GM12892 (cell line): ENCODE results near the gene SLU7.

Source experiments
- DNase-seq: peaks from one replicate; pipeline ENCODE4 v3.0.0; 2011; ENCODE audit not compliant: insufficient read length
- FAIRE-seq: peaks from 2 replicates; lab custom pipeline; 2011; peaks lifted over from hg19 to GRCh38; lab: Jason Lieb, UNC
- POLR2A ChIP-seq: IDR thresholded peaks from 2 replicates; pipeline ENCODE4 v1.6.1; 2011; ENCODE audit warnings: low read depth, low read length, control low read depth
- POLR2AphosphoS5 ChIP-seq: IDR thresholded peaks from 2 replicates; pipeline ENCODE4 v1.6.1; 2011; ENCODE audit warnings: low read depth, low read length, control low read depth
- TAF1 ChIP-seq: IDR thresholded peaks from 2 replicates; pipeline ENCODE4 v1.6.1; 2011; ENCODE audit warnings: low read depth, mild to moderate bottlenecking, control low read depth, low read length, borderline replicate concordance

SLU7 gene

DNA sequence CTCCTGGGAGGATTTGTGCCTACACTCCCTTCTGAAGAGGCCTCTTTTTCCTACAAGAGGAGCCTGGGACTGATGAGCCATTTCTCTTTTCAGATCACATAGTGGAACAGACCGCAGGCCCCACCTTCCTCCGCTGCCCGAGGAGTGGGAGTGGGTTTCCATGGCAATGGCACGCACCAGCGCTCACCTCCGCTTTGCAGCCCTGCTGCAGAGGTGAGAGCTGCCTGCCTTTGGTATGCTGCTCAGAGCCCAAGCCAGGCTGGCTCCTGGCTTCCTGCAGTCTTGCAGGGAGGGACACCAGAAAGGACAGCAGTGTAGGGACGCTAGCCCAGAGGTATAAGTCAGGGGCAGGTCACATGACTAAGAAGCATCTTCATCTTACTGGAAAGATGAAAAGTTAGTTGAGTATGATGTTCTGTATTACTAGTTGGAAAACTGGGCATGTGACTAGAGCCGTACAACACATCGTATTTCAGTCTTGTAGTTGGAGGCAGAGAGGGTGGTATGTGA lies 15.2 kb upstream of the SLU7 start:
- DNase-seq (peak; percentile 45), FAIRE-seq (peak; percentile 94)
- no peak for TF ChIP-seq TAF1
- peak; percentile 55 for TF ChIP-seq POLR2A
- no peak for TF ChIP-seq POLR2AphosphoS5

GRCh38 chr5:160432787-160433186 lies 13.9 kb upstream of the SLU7 start:
- TF ChIP-seq TAF1 (no peak), POLR2A (no peak), POLR2AphosphoS5 (no peak)
- DNase-seq (no peak), FAIRE-seq (peak; percentile 48)

GRCh38 chr5:160432196-160432595 lies 13.3 kb upstream of the SLU7 start:
- no peak for TF ChIP-seq TAF1
- no peak for TF ChIP-seq POLR2AphosphoS5
- no peak for TF ChIP-seq POLR2A
- FAIRE-seq (no peak), DNase-seq (no peak)

GRCh38 chr5:160427607-160428006 lies 8.7 kb upstream of the SLU7 start:
- no peak for DNase-seq
- TF ChIP-seq POLR2A (no peak), POLR2AphosphoS5 (no peak), TAF1 (no peak)
- no peak for FAIRE-seq

DNA sequence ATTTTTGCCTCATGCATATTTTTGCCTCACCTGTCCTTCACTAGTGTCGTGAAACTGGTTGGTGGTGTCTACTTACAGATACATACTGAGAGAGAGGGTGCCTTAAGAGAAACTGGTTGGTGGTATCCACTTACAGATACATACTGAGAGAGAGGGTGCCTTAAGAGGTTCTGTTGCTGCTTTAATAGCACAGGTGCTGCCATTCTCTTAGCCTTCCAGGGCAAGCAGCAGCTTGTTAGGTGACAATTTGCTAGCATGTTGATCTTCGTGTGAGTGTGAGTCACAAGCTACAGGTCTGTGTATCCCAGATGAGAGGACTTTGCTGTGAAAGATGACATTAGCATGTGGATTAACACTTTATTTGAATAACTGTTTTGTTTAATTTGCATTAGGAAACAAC lies 4.2 kb upstream of the SLU7 start:
- FAIRE-seq (peak; percentile 40), DNase-seq (no peak)
- TF ChIP-seq POLR2A (no peak), POLR2AphosphoS5 (no peak), TAF1 (no peak)

GRCh38 chr5:160421625-160422258 lies 2.9 kb upstream of the SLU7 start, which contains the start of gene PTTG1:
Gene PTTG1, plus strand, starts transcription at chr5:160421855. Its CDS starts 458 bp downstream, at chr5:160422313.
- DNase-seq, result peak; percentile 66
- peak; percentile 76; the same call in 1 of the 2 replicates for TF ChIP-seq TAF1
- peak; percentile 72 for TF ChIP-seq POLR2AphosphoS5
- peak; percentile 79; the same call in 1 of the 2 replicates for TF ChIP-seq POLR2A
- peak; percentile 99 for FAIRE-seq

GRCh38 chr5:160420331-160420610 lies 1.4 kb upstream of the SLU7 start:
- TF ChIP-seq POLR2A (no peak), TAF1 (no peak), POLR2AphosphoS5 (no peak)
- FAIRE-seq (peak; percentile 89), DNase-seq (no peak)

DNA sequence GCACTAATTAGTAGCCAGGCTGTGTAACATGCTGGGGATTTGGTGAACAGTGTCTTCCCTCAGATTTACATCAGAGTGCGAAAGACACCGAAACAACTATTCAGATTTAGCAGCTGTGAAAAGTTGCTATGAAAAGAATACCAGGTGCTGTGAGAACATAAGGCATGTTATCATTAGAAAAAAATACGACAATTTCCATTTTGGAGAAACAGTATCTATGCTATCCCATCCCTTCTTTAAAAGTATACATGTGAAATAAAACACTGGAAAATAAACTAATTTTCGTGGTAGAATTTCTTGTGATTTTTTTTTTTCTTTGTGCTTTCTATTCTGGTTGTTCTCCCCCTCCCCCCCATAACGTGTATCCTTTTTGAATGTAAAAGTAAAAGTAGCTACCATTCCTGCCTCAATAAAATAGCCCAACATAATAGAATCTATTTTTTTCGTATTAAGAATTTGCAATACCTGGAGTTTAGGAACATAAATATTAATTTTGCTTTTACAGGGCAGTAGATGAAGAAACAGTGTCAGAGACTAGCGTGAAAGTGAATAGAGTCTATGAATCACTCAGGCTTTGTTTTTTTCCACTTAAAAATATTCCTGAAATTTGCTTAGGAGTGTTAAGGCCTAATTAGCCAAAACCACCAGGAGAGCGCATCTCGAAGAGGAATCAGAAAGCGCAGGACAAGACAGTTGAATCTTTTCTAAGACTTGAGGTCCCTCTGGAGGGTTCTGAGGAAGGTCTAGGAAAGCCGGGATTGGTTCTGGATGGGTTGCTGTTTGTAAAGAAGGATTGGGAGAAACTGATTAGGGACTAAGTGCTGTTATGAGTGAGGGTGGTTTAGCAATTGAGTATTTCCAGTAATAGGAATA lies 813 bp upstream of the SLU7 start:
- FAIRE-seq (no peak), DNase-seq (no peak)
- TF ChIP-seq POLR2AphosphoS5, result no peak
- no peak for TF ChIP-seq TAF1
- no peak; the same call in 1 of the 2 replicates for TF ChIP-seq POLR2A

DNA sequence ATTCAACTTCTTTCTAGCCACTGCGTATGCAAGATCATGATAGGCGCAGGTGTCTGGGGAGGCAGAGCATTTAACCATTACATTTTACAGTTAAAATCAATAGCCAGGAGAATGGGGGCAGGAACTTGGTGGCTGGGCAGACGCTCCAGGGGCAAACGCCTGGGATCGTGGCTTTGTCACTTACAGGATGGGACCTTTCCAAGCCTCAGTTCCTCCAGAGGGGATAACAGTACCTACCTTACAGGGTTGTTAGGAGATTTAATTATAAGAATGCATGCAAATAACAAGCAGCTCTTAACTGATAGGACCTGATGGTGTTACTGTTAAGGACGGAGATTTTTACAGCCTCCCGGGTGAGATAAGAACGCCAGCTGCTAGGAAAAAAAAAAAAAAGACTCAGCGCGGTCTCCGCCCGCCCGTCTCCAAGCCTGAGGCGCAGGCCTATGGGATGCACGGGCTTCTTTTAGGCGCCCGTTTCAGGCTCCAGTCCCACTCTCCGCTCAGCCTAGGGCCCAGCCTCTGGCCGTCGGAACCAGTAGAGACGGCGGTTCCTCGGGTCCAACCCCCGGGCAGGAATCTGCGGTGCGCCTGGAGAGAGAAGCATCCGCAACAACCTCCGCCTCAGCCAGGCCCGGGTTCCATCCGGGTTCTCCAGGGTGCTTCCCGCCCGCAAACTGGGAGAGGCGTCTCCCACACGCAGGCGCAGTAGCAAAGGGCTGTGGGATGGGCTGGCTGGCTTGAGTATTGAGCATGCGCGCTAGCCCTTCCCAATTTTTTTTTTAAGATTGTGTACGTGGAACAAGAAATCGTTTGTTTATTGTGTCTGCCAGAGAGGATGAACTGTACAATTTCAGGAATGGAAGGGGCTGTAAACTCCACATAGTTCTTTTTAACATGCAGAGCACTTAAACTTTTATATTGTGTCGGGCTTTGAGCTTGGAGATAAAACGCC lies 19.2 kb downstream of the SLU7 start, which contains the start of gene FAM200C:
Gene FAM200C, minus strand, starts transcription at position 653 of the 952 bp plus-strand sequence. CDS start 4,564 bp downstream, outside the sequence.
- FAIRE-seq, result peak; percentile 87
- TF ChIP-seq POLR2AphosphoS5 (peak; percentile 80), POLR2A (peak; percentile 86), TAF1 (no peak)
- peak; percentile 68 for DNase-seq

- FAIRE-seq (peak; percentile 54), DNase-seq (no peak)
- TF ChIP-seq POLR2A (no peak), POLR2AphosphoS5 (no peak), TAF1 (no peak)
Measured at GRCh38 chr5:160398806-160399205, 20.1 kb downstream of the SLU7 start.
